ENCODE data around the gene DDX52.

DNA sequence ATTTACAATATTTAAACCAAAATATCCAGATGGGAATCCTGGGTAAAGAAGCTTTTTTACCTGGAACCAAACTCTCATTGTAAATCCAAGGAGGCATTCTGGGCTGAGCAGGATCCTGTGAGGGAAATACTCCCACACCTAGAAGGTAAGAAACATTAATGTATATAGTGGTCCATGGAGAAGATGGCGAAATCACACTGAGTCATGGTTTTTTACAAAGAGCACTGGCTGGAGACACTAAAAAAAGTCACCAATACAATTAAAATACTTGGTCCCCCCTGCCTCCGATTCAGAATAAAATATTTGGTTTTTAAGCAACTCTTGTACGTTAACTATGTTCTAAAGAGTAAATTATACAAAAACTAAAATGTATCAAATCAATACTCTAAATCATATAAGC is 67.0 kb downstream of the DDX52 start:
- TF ChIP-seq, protein P1, sequence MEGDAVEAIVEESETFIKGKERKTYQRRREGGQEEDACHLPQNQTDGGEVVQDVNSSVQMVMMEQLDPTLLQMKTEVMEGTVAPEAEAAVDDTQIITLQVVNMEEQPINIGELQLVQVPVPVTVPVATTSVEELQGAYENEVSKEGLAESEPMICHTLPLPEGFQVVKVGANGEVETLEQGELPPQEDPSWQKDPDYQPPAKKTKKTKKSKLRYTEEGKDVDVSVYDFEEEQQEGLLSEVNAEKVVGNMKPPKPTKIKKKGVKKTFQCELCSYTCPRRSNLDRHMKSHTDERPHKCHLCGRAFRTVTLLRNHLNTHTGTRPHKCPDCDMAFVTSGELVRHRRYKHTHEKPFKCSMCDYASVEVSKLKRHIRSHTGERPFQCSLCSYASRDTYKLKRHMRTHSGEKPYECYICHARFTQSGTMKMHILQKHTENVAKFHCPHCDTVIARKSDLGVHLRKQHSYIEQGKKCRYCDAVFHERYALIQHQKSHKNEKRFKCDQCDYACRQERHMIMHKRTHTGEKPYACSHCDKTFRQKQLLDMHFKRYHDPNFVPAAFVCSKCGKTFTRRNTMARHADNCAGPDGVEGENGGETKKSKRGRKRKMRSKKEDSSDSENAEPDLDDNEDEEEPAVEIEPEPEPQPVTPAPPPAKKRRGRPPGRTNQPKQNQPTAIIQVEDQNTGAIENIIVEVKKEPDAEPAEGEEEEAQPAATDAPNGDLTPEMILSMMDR (conservative IDR thresholded peaks at IDR 0.05; ENCODE audit: low read depth in 2 of 2) = no peak
- TF ChIP-seq POLR2AphosphoS5 (IDR thresholded peaks at IDR 0.05; ENCODE audit: low read depth) = no peak
- TF ChIP-seq EZH2 (IDR thresholded peaks at IDR 0.05; ENCODE audit: low read depth, unreplicated experiment) = no peak
- TF ChIP-seq EZH2phosphoT487 (IDR thresholded peaks at IDR 0.05; ENCODE audit: unreplicated experiment) = no peak
- no peak for TF ChIP-seq STAT1 (IDR thresholded peaks at IDR 0.05; ENCODE audit: unreplicated experiment)
- no peak for TF ChIP-seq ZNF331 (CRISPR knock-in tag; IDR thresholded peaks at IDR 0.05; ENCODE audit: low read depth)

Measured in GM23338 (cell line).